HepG2 (cell line): ENCODE data around the gene IPO13. TPM values are rescaled to one million over a fixed set of nuclear protein-coding genes. Genes with fewer than 3 reads are reported as not detected.
A peak's percentile ranks its signal among the peaks of the same experiment; 100 is the strongest.

Experiments used
- ATAC-seq: fragments of 200-7000 bp; cut with Tn5 transposase; 3 replicates; pipeline ENCODE4 v1.9.1; 2020; ENCODE audit warnings: mild to moderate bottlenecking, moderate library complexity
- BruUV-seq: library from RNA; stranded (reverse); fragments of 400-500 nt; replicated peaks from 2 replicates; lab custom pipeline; 2021; lab: Mats Ljungman, UMichigan
- CTCF ChIA-PET: fragments of 300-600 bp; formaldehyde crosslinking; extraction: SDS; loops from one replicate; lab custom pipeline; 2021; ENCODE audit warnings: low total read pairs, inconsistent platforms, low intra/inter-chr PET ratio; lab: Yijun Ruan, JAX
- POLR2A ChIA-PET: fragments of 350-600 bp; sonication (Branson Sonifier 250); formaldehyde crosslinking; loops from one replicate; lab custom pipeline; 2020; ENCODE audit warnings: antibody characterized with exemption, inconsistent platforms; lab: Yijun Ruan, JAX
- DNase-seq: peaks from one replicate; pipeline ENCODE4 v3.0.0-alpha.2; 2015; ENCODE audit warnings: low spot score
- FAIRE-seq: peaks from 3 replicates; lab custom pipeline; 2011; peaks lifted over from hg19 to GRCh38; lab: Jason Lieb, UNC
- H2AFZ ChIP-seq: one replicate; pipeline ENCODE4 v1.6.1; 2011; ENCODE audit warnings: low read length, inconsistent platforms
- H3K27ac ChIP-seq: fragments of 300-600 bp; 3 replicates; pipeline ENCODE4 v1.8.0; 2011; ENCODE audit warnings: mixed run types, mild to moderate bottlenecking, mixed read lengths, low read length, inconsistent platforms; ENCODE audit not compliant: insufficient read depth; ENCODE audit errors: extremely low read length
- H3K27me3 ChIP-seq, 2 experiments: fragments of 200-600 bp in 1 of 2; 2 replicates in 1 of 2; 3 replicates in 1 of 2; pipeline versions ENCODE4 v1.6.0 to v1.8.0; 2011; ENCODE audit warnings: low read length in 2 of 2, mild to moderate bottlenecking in 2 of 2, moderate library complexity in 2 of 2, inconsistent platforms in 1 of 2; ENCODE audit not compliant: insufficient read depth in 2 of 2, control insufficient read depth in 1 of 2
- H3K36me3 ChIP-seq, 2 experiments: fragments of 200-600 bp in 1 of 2; replicated peaks in 1 of 2; 2 replicates in 1 of 2; 3 replicates in 1 of 2; pipeline versions ENCODE4 v1.5.1 to v1.8.0; 2011; ENCODE audit warnings: low read length in 2 of 2, inconsistent platforms in 1 of 2; ENCODE audit not compliant: insufficient read depth in 2 of 2, control insufficient read depth in 1 of 2
- H3K4me1 ChIP-seq: 2 replicates; pipeline ENCODE4 v1.5.1; 2012; ENCODE audit warnings: low read length, inconsistent platforms; ENCODE audit not compliant: insufficient read depth
- H3K4me2 ChIP-seq: 2 replicates; pipeline ENCODE4 v1.6.0; 2011; ENCODE audit warnings: low read depth, low read length, inconsistent platforms
- H3K4me3 ChIP-seq, 3 experiments: fragments of 200-600 bp in 1 of 3; sonication (generic), shearing (Covaris generic) in 1 of 3; replicated peaks in 1 of 3; 2 replicates each; pipeline ENCODE4 v1.5.1; 2011 to 2016; ENCODE audit warnings: low read length in 3 of 3, inconsistent platforms in 2 of 3, low read depth in 2 of 3, mild to moderate bottlenecking in 2 of 3, control low read depth in 1 of 3, mixed read lengths in 1 of 3; ENCODE audit not compliant: insufficient read depth in 1 of 3
- H3K79me2 ChIP-seq: one replicate; pipeline ENCODE4 v1.6.1; 2011; ENCODE audit warnings: low read length, inconsistent platforms; ENCODE audit not compliant: insufficient read depth
- H3K9ac ChIP-seq: 2 replicates; pipeline ENCODE4 v1.6.0; 2011; ENCODE audit warnings: mild to moderate bottlenecking, low read depth, low read length, inconsistent platforms; ENCODE audit not compliant: insufficient read depth
- H3K9me3 ChIP-seq: 2 replicates; pipeline ENCODE4 v1.5.1; 2012; ENCODE audit warnings: mild to moderate bottlenecking, low read length
- H4K20me1 ChIP-seq: 2 replicates; pipeline ENCODE4 v1.6.0; 2011; ENCODE audit warnings: inconsistent platforms, mild to moderate bottlenecking, low read length, moderate library complexity; ENCODE audit not compliant: insufficient read depth
- AGO2 ChIP-seq: fragments of 200-400 bp; formaldehyde crosslinking; optimal IDR thresholded peaks from 2 replicates; pipeline ENCODE3; 2017; ENCODE audit warnings: mild to moderate bottlenecking, low read depth, low read length, moderate library complexity
- HOMEZ ChIP-seq: IDR thresholded peaks from 2 replicates; pipeline ENCODE4 v1.6.1; 2016; ENCODE audit warnings: low read depth
- WGBS: methylation state at CpG from one replicate; pipeline ENCODE4 v1.1.6; 2017; ENCODE audit warnings: low lambda C conversion rate; 5-methylcytosine and 5-hydroxymethylcytosine counted together
- in situ Hi-C: cut with HindIII; loops from 2 replicates; pipeline ENCODE4 v1.10.0; 2017; ENCODE audit warnings: low pct_unique_long_range_greater_than_20kb; ENCODE audit not compliant: extremely low pct_ligation_motif_present
- intact Hi-C: fragments of 100-400 bp; cut with micrococcal nuclease; formaldehyde crosslinking; loops from one replicate; pipeline ENCODE4 v1.10.0; 2022; ENCODE audit not compliant: unreplicated experiment
- polyA plus RNA-seq, 8 experiments: library from polyadenylated mRNA; depleted of rRNA in 3 of 8; stranded (reverse) in 7 of 8; unstranded in 1 of 8; fragments of >200 nt; fragmentation: Illumina TruSeq in 4 of 8; extraction: Trizol in 4 of 8; gene quantifications; 2 replicates each; pipeline versions ENCODE4 v1.2.1 to v1.2.3, GENCODE V29; 2011 to 2016; ENCODE audit warnings: low read depth in 4 of 8, missing spikeins in 1 of 8, mixed read lengths in 1 of 8; ENCODE audit not compliant: insufficient read depth in 1 of 8
- total RNA-seq, 5 experiments: library from RNA; depleted of rRNA; stranded (reverse); fragments of >200 nt; fragmentation: Illumina TruSeq; extraction: Trizol; gene quantifications; 2 replicates each; pipeline ENCODE4 v1.2.3, GENCODE V29; 2016; ENCODE audit warnings: low read depth in 1 of 5
- TF ChIP-seq, protein P1 (sequence below): sonication (generic); formaldehyde crosslinking; IDR thresholded peaks from 2 replicates; pipeline ENCODE4 v1.5.1; 2020; ENCODE audit warnings: missing genetic modification reagents, mild to moderate bottlenecking, borderline replicate concordance

IPO13 gene
- total and polyA plus RNA-seq, 2 of the 13 experiments (the other 11 are each of a cell fraction or from before 2014, with no cell fraction given), result 12.9 to 15.6 TPM

- TF ChIP-seq, protein P1, sequence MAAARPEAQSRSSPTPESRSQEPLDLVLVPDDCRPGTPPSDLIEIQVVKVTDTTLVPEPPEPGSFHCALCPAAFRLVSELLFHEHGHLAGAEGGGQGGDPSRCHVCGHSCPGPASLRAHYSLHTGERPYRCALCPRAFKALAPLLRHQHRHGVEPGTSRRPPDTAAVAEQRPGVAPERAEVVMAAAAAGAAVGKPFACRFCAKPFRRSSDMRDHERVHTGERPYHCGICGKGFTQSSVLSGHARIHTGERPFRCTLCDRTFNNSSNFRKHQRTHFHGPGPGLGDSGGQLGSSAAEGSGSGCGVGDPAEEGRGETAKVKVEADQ (CRISPR knock-in tag), result no peak
- TF ChIP-seq, all 625 proteins: peak for 22
Observed at GRCh38 chr1:43947874-43948437, 1.2 kb downstream of the IPO13 start (continued).

DNA sequence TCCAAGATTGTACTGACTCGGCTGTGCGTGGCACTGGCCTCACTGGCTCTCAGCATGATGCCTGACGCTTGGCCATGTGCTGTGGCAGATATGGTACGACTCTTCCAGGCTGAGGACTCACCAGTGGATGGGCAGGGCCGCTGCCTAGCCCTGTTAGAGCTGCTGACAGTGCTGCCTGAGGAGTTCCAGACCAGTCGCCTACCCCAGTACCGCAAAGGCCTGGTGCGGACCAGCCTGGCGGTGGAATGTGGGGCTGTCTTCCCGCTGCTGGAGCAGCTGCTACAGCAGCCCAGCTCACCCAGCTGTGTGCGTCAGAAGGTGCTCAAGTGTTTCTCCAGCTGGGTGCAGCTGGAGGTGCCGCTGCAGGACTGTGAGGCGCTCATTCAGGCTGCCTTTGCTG lies 2.9 kb downstream of the IPO13 start:
- ATAC-seq, result no peak
- Histone ChIP-seq H3K4me3 (no peak overlapping the region), H3K27me3 (no peaks in the 10 kb centered on the region; a peak in 1 of 5 replicates), H2AFZ (no peak overlapping the region), H4K20me1 (no peaks in the 10 kb centered on the region), H3K9ac (no peak overlapping the region), H3K4me1 (peaks cover 25% of the 10 kb centered on the region), H3K79me2 (peaks cover 11% of the 10 kb centered on the region), H3K4me2 (no peak overlapping the region), H3K27ac (no peak overlapping the region), H3K36me3 (no peaks in the 10 kb centered on the region; a peak in 1 of 5 replicates), H3K9me3 (no peaks in the 10 kb centered on the region)
- WGBS, result 100% methylated on average over 1 of the region's 13 CpGs
- intact Hi-C loops, result loop anchor here (5.0 kb wide), 1 partner anchor 242 kb away; the partner anchor contains the start of gene ST3GAL3
- FAIRE-seq, result no peak
- in situ Hi-C loops, result no loop called here
- no TSS peak for BruUV-seq
- TF ChIP-seq HOMEZ (CRISPR knock-in tag) (no peak), AGO2 (peak; percentile 26)
- CTCF ChIA-PET, result no interaction called here
- no peak for DNase-seq
- POLR2A ChIA-PET, result interaction anchor here (1.3 to 5.0 kb wide), 2 partner anchors 14 to 20 kb away, joined by 3 to 38 read pairs; partner anchors contain the start of gene DPH2
